ENCODE measurements around the gene MEG3. TPM values are rescaled to one million over a fixed set of nuclear protein-coding genes. Genes with fewer than 3 reads are reported as not detected.

The MEG3 gene
- total RNA-seq, 4 donors from 2014 or later: 6.0 to 23.7 (median 9.4) TPM

GRCh38 chr14:100856056-100856950, 30.4 kb downstream of the MEG3 start:
- Histone ChIP-seq H3K4me3 (replicated peaks in 1 of 3) (no peak overlapping the region), H3K4me1 (no peaks in the 10 kb centered on the region), H3K36me3 (no peaks in the 10 kb centered on the region), H3K27ac (no peak overlapping the region), H3K27me3 (no peaks in the 10 kb centered on the region), H3K9me3 (no peaks in the 10 kb centered on the region)
- WGBS, 2 donors: 77 to 82% methylated on average over 20 of the region's 20 CpGs
- intact Hi-C loops (cut with DNase I): no loop called here
- TF ChIP-seq POLR2A (IDR thresholded peaks at IDR 0.05): no peak
- no peak for TF ChIP-seq CTCF (IDR thresholded peaks at IDR 0.05)
- DNase-seq: no peak

GRCh38 chr14:100857233-100857922, 31.5 kb downstream of the MEG3 start:
- H3K4me3 ChIP-seq (replicated peaks in 1 of 3): no peak overlapping the region
- TF ChIP-seq CTCF (IDR thresholded peaks at IDR 0.05): no peak
- TF ChIP-seq POLR2A (IDR thresholded peaks at IDR 0.05): no peak
- no peak overlapping the region for H3K27ac ChIP-seq
- no peaks in the 10 kb centered on the region for H3K27me3 ChIP-seq
- H3K4me1 ChIP-seq: no peaks in the 10 kb centered on the region
- no peaks in the 10 kb centered on the region for H3K36me3 ChIP-seq
- intact Hi-C loops (cut with DNase I): no loop called here
- no peak for DNase-seq
- WGBS, 2 donors: 81 to 83% methylated on average over 14 of the region's 14 CpGs
- H3K9me3 ChIP-seq: no peaks in the 10 kb centered on the region

- no peaks in the 10 kb centered on the region for H3K4me1 ChIP-seq
- H3K36me3 ChIP-seq: no peaks in the 10 kb centered on the region
- no peak overlapping the region for H3K27ac ChIP-seq
- H3K4me3 ChIP-seq (replicated peaks in 1 of 3): no peak overlapping the region
- no peaks in the 10 kb centered on the region for H3K9me3 ChIP-seq
- intact Hi-C loops (cut with DNase I): no loop called here
- 84 to 87% methylated on average over 14 to 17 of the region's 17 CpGs for WGBS, 2 donors
- no peak for DNase-seq
- H3K27me3 ChIP-seq: no peaks in the 10 kb centered on the region
- TF ChIP-seq POLR2A (IDR thresholded peaks at IDR 0.05): no peak
- no peak for TF ChIP-seq CTCF (IDR thresholded peaks at IDR 0.05)
Measured at GRCh38 chr14:100857923-100858837, 32.3 kb downstream of the MEG3 start.

- Histone ChIP-seq H3K4me1 (no peaks in the 10 kb centered on the region), H3K4me3 (replicated peaks in 1 of 3) (no peak overlapping the region), H3K27ac (no peak overlapping the region), H3K9me3 (no peaks in the 10 kb centered on the region), H3K36me3 (no peaks in the 10 kb centered on the region), H3K27me3 (no peaks in the 10 kb centered on the region)
- no peak for TF ChIP-seq POLR2A (IDR thresholded peaks at IDR 0.05)
- no peak for TF ChIP-seq CTCF (IDR thresholded peaks at IDR 0.05)
- intact Hi-C loops (cut with DNase I): no loop called here
- WGBS, 2 donors: 89 to 91% methylated on average over 5 to 8 of the region's 8 CpGs
- no peak for DNase-seq
Measured at GRCh38 chr14:100858838-100859220, 32.9 kb downstream of the MEG3 start.

Measured in thyroid gland (tissue), 4 donors.